Gastroesophageal sphincter (tissue), 3 donors: ENCODE measurements around the gene KRTAP10-11.

ENCODE experiments used
- EP300 ChIP-seq: sonication (generic); formaldehyde crosslinking; IDR thresholded peaks from one replicate; pipeline ENCODE4 v1.6.1; 2017; ENCODE audit warnings: antibody characterized with exemption, mild to moderate bottlenecking
- POLR2A ChIP-seq, 2 donors: fragments of 450-650 bp; IDR thresholded peaks; one replicate each; pipeline ENCODE4 v1.6.1; 2017; ENCODE audit warnings: antibody characterized with exemption in 2 of 2, mild to moderate bottlenecking in 2 of 2, moderate library complexity in 1 of 2
- POLR2AphosphoS5 ChIP-seq: sonication (generic); formaldehyde crosslinking; IDR thresholded peaks from one replicate; pipeline ENCODE4 v1.6.1; 2017; ENCODE audit warnings: antibody characterized with exemption
- TF ChIP-seq, protein P1 (sequence below), 4 experiments: fragments of 200-600 bp in 2 of 4; fragments of 450-650 bp in 2 of 4; sonication (generic) in 1 of 4; IDR thresholded peaks; one replicate each; pipeline ENCODE4 v1.5.1; 2017 to 2019; ENCODE audit warnings: antibody characterized with exemption in 4 of 4, mild to moderate bottlenecking in 2 of 4, moderate library complexity in 2 of 4

DNA sequence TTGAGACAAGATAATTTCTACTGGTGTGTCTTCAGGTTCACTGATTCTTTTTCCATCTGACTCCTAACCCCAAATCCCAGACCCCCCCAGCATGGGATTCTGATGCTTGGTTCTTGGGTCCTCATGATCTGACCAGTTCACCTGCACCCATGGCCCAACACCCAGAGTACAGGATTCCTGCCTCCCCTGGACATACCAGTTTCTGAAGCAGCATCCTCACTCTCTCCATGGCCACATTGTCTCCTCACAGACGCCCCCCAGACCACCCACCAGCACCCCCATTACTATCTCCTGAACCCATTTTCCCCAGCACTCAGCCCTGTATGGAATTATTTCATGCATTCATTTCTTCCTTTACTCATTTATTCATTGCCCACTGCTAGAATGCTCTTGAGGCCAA is 10.7 kb downstream of the KRTAP10-11 start:
- TF ChIP-seq POLR2A (IDR thresholded peaks at IDR 0.05): no peak
- TF ChIP-seq, protein P1, sequence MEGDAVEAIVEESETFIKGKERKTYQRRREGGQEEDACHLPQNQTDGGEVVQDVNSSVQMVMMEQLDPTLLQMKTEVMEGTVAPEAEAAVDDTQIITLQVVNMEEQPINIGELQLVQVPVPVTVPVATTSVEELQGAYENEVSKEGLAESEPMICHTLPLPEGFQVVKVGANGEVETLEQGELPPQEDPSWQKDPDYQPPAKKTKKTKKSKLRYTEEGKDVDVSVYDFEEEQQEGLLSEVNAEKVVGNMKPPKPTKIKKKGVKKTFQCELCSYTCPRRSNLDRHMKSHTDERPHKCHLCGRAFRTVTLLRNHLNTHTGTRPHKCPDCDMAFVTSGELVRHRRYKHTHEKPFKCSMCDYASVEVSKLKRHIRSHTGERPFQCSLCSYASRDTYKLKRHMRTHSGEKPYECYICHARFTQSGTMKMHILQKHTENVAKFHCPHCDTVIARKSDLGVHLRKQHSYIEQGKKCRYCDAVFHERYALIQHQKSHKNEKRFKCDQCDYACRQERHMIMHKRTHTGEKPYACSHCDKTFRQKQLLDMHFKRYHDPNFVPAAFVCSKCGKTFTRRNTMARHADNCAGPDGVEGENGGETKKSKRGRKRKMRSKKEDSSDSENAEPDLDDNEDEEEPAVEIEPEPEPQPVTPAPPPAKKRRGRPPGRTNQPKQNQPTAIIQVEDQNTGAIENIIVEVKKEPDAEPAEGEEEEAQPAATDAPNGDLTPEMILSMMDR (IDR thresholded peaks at IDR 0.05): no peak
- no peak for TF ChIP-seq EP300
- no peak for TF ChIP-seq POLR2AphosphoS5
